SU-DHL-6 (cell line): ENCODE measurements around the gene CD9.

Experiments used
- H2AFZ ChIP-seq: fragments of 200-600 bp; sonication (generic); 2 replicates; pipeline ENCODE4 v1.6.1; 2014; ENCODE audit warnings: low read depth, mild to moderate bottlenecking, moderate library complexity, mixed read lengths, antibody characterized with exemption, low read length; ENCODE audit not compliant: severe bottlenecking
- H3F3A ChIP-seq: fragments of 200-600 bp; shearing (Covaris generic); 2 replicates; pipeline ENCODE4 v1.6.0; 2016; ENCODE audit warnings: antibody characterized with exemption, mild to moderate bottlenecking; ENCODE audit not compliant: insufficient read depth
- H3K27ac ChIP-seq: fragments of 200-600 bp; sonication (generic); 2 replicates; pipeline ENCODE4 v1.5.1; 2016; ENCODE audit warnings: low read depth, mild to moderate bottlenecking, low read length, moderate library complexity, mixed read lengths
- H3K27me3 ChIP-seq: fragments of 200-600 bp; sonication (generic), shearing (Covaris generic); 2 replicates; pipeline ENCODE4 v1.6.0; 2014; ENCODE audit warnings: mild to moderate bottlenecking, low read length
- H3K36me3 ChIP-seq: fragments of 200-600 bp; sonication (generic); 2 replicates; pipeline ENCODE4 v1.6.1; 2014; ENCODE audit warnings: mild to moderate bottlenecking, low read length, mixed read lengths
- H3K4me2 ChIP-seq: fragments of 300-600, 200-600 bp; shearing (Covaris generic), sonication (generic); 2 replicates; pipeline ENCODE4 v1.6.0; 2014; ENCODE audit warnings: low read length, low read depth, mild to moderate bottlenecking; ENCODE audit not compliant: poor library complexity, severe bottlenecking
- H3K4me3 ChIP-seq: fragments of 200-600 bp; sonication (generic); 2 replicates; pipeline ENCODE4 v1.5.1; 2014; ENCODE audit warnings: antibody characterized with exemption, low read length, mild to moderate bottlenecking, mixed read lengths; ENCODE audit not compliant: insufficient read depth, poor library complexity, severe bottlenecking
- H3K79me2 ChIP-seq: fragments of 200-600 bp; sonication (generic); 2 replicates; pipeline ENCODE4 v1.6.1; 2014; ENCODE audit warnings: mild to moderate bottlenecking, low read length, moderate library complexity; ENCODE audit not compliant: insufficient read depth
- H3K9ac ChIP-seq: fragments of 200-600 bp; sonication (generic); 2 replicates; pipeline ENCODE4 v1.7.0; 2014; ENCODE audit warnings: mild to moderate bottlenecking, low read length
- H3K9me2 ChIP-seq: fragments of 200-600 bp; sonication (generic); replicated peaks from 2 replicates; pipeline ENCODE4 v1.6.1; 2014; ENCODE audit warnings: low read length; ENCODE audit not compliant: insufficient read depth
- H3K9me3 ChIP-seq: fragments of 200-600 bp; sonication (generic); 2 replicates; pipeline ENCODE4 v1.6.1; 2014; ENCODE audit warnings: low read length, mixed read lengths; ENCODE audit not compliant: insufficient read depth
- H4K20me1 ChIP-seq: fragments of 200-600 bp; sonication (generic); 2 replicates; pipeline ENCODE4 v1.6.1; 2014; ENCODE audit warnings: low read depth, mild to moderate bottlenecking, antibody characterized with exemption, low read length, moderate library complexity, mixed read lengths
- CTCF ChIP-seq: fragments of 200-600 bp; sonication (generic); IDR thresholded peaks from one replicate; pipeline ENCODE4 v1.5.1; 2017; ENCODE audit warnings: antibody characterized with exemption, mild to moderate bottlenecking, low read length, moderate library complexity; ENCODE audit not compliant: insufficient read depth, poor library complexity, severe bottlenecking
- EZH2phosphoT487 ChIP-seq: fragments of 200-600 bp; sonication (generic), shearing (Covaris generic); conservative IDR thresholded peaks from 2 replicates; pipeline ENCODE4 v1.6.1; 2018; ENCODE audit warnings: mild to moderate bottlenecking, antibody characterized with exemption, low read length, moderate library complexity, mixed read lengths

Gene CD9

GRCh38 chr12:6233121-6233971 is 33.1 kb downstream of the CD9 start:
- Histone ChIP-seq H3K36me3 (no peaks in the 10 kb centered on the region), H4K20me1 (no peaks in the 10 kb centered on the region), H3K4me3 (no peak overlapping the region), H3F3A (no peaks in the 10 kb centered on the region), H3K79me2 (no peaks in the 10 kb centered on the region), H2AFZ (no peak overlapping the region), H3K9me2 (no peaks in the 10 kb centered on the region), H3K27ac (no peak overlapping the region), H3K9me3 (no peaks in the 10 kb centered on the region), H3K27me3 (no peaks in the 10 kb centered on the region), H3K9ac (no peak overlapping the region), H3K4me2 (no peak overlapping the region)
- TF ChIP-seq EZH2phosphoT487 (no peak), CTCF (no peak)

- TF ChIP-seq CTCF = no peak
- no peak for TF ChIP-seq EZH2phosphoT487
- Histone ChIP-seq H3K4me3 (no peak overlapping the region), H4K20me1 (no peaks in the 10 kb centered on the region), H3K27me3 (no peaks in the 10 kb centered on the region), H3K9me3 (no peaks in the 10 kb centered on the region), H3K9ac (no peak overlapping the region), H3K79me2 (no peaks in the 10 kb centered on the region), H3K36me3 (no peaks in the 10 kb centered on the region), H3K27ac (no peak overlapping the region), H3K9me2 (no peaks in the 10 kb centered on the region), H3K4me2 (no peak overlapping the region), H3F3A (no peaks in the 10 kb centered on the region), H2AFZ (no peak overlapping the region)
These were observed 34.0 kb downstream of the CD9 start for GRCh38 chr12:6234214-6234613.

GRCh38 chr12:6234906-6235305 is 34.7 kb downstream of the CD9 start:
- no peak overlapping the region for H3K4me2 ChIP-seq
- H3K27ac ChIP-seq = no peak overlapping the region
- H2AFZ ChIP-seq = no peak overlapping the region
- no peak overlapping the region for H3K4me3 ChIP-seq
- no peak for TF ChIP-seq EZH2phosphoT487
- TF ChIP-seq CTCF = no peak
- no peak overlapping the region for H3K9ac ChIP-seq
- H3K36me3 ChIP-seq = no peaks in the 10 kb centered on the region
- H4K20me1 ChIP-seq = no peaks in the 10 kb centered on the region
- H3F3A ChIP-seq = no peaks in the 10 kb centered on the region
- H3K79me2 ChIP-seq = no peaks in the 10 kb centered on the region
- no peaks in the 10 kb centered on the region for H3K9me3 ChIP-seq
- no peaks in the 10 kb centered on the region for H3K9me2 ChIP-seq
- no peaks in the 10 kb centered on the region for H3K27me3 ChIP-seq
